Embryonic facial prominence (tissue), 1 donor: ENCODE results near the gene ARHGAP42.

Experiments
- DNase-seq: peaks from one replicate; pipeline ENCODE4 v3.0.0-alpha.2; 2016; ENCODE audit errors: extremely low spot score

Gene ARHGAP42

DNA sequence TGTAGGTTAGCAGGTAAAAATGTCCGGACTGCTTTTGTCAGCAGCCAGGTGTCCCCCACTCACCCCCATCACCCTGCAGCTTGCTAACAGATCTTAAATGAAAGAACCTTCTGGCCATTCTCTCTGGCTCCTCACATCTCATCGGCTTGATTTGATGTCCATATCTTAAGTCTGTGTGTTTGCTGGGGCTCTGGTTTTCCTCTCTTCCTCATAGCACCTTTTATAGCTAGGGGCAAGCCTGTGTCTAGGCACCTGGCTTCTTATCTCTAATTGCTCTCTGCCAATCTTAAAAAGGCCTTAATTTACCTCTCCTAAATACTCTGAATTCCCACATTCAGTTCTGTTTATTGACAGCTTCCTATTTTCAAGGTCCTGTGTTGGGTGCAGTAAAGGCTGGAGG is 72.0 kb downstream of the ARHGAP42 start:
- DNase-seq: no peak

DNA sequence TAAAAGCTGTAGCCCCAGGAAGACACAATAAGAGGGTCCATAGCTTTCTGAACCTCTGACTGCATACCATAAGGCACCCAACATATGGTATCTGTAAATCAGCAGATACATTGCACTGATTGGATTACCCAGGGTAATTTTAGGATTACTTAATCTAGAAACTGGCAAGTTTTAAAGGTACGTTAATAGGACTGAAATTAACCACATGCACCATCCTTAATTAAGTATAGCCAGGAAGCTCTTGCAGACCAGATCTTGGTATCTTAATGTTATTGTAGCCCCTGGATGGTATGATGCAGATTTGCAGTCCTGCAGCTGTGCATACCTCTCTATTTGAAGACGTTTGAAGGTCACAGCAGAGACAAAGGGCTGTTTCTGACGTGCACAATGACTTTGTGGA is 72.8 kb downstream of the ARHGAP42 start:
- DNase-seq: no peak

GRCh38 chr11:100760744-100761143 is 73.7 kb downstream of the ARHGAP42 start:
- no peak for DNase-seq

GRCh38 chr11:100761841-100762240 is 74.8 kb downstream of the ARHGAP42 start:
- no peak for DNase-seq

DNA sequence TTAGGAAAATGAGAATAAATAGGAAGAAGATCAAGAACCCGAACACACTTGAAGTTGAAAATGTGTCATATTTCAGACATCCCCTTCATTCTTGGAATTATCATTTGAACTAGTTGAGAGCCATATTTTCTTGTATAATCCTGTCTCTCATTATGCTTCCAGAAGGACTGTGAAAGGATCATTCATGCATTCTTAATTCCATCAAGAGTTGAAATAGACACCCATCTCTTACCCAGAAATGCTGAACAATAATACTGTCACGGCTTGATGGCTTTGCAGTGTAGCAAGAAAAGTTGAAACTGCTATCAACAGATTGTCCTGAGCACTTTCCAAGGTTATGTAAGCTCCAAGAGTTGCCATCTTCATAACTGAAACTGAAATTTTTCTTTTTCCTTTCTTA is 79.7 kb downstream of the ARHGAP42 start:
- no peak for DNase-seq

DNA sequence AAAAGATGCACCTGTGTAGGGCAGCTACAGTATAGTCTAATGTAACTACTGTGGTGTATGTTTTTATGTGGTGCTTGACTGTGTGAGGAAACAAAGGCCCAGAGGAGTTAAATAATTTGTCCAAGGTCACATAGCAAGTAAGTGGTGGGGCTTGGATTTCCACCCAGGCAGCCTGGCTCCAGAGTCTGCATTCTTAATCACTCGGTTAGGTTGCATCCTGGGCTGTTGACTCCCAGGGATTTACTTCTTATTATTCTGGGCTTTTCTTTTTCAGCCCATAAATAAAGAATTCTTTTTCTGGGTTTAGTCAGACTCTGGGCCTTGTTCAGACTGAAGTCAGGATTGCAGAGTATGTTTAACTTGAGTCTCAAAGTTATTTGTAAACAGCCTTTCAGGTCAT is 82.1 kb downstream of the ARHGAP42 start:
- no peak for DNase-seq

- DNase-seq: no peak
Observed at GRCh38 chr11:100769617-100770016, 82.5 kb downstream of the ARHGAP42 start.

GRCh38 chr11:100774132-100774531 is 87.0 kb downstream of the ARHGAP42 start:
- DNase-seq: no peak

- no peak for DNase-seq
Observed at GRCh38 chr11:100774859-100775258, 87.8 kb downstream of the ARHGAP42 start.

- no peak for DNase-seq
Observed at GRCh38 chr11:100776212-100776896, 89.3 kb downstream of the ARHGAP42 start.

- no peak for DNase-seq
Observed at GRCh38 chr11:100777103-100777502, 90.0 kb downstream of the ARHGAP42 start.

DNA sequence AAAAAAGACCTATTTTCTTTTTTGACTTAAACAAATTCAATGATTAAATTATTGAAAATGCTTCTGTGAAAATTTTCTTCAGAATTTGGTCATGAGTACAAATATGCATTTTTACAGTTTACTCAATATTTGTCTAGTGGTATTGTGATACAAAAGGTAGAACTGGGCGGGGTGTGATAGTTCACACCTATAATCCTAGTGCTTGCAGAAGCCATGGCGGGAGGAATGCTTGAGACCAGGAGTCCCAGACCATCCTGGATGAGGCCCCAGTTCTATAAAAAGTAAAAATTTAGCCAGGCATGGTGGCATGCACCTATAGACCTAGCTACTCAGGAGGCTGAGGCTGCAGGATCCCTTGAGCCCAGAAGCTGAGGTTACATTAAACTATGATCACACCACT is 90.6 kb downstream of the ARHGAP42 start:
- DNase-seq: no peak

GRCh38 chr11:100778166-100778785 is 91.2 kb downstream of the ARHGAP42 start:
- DNase-seq: no peak

GRCh38 chr11:100780470-100780869 is 93.4 kb downstream of the ARHGAP42 start:
- DNase-seq: no peak

DNA sequence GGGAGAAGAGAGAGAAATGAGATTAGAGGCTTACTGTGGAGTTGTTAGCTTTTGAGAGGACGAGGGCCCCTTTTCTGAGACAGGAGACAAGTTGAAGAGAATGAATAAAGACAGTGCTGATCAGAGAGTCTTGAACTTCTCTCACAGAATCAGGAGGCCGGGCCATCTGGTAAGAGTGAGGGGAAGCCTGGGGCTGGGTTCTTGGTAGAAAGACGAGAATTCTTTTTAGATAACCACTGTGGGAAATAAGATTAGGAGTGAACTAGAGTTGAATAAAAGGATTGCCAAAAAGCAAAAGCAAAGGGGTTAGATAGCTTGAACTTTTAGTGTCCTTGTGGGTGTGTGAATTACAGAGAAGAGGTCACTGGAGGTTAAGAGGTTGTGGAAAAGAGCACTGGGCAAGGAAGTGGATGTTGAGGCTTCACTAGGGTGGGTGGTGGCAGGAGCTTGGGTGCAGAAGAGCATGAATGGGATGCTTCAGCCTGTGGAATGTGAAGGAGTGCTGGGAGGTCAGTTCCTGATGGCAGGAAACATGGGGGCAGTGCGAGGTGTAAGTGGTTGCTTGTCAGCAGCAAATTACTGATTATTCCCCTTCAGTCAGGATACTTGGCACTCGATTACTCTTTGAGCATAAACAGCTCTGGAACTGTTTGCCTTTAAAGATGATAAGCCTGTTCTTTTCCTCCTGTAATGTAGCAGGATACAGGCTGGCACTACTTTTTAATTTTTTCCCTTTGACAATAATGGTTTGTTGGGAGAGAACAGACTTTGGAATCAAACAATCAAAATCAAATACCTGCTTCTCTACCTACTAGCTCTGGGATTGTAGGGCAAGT is 98.3 kb downstream of the ARHGAP42 start:
- no peak for DNase-seq

- no peak for DNase-seq
Observed at GRCh38 chr11:100788561-100789295, 101.6 kb downstream of the ARHGAP42 start.

DNA sequence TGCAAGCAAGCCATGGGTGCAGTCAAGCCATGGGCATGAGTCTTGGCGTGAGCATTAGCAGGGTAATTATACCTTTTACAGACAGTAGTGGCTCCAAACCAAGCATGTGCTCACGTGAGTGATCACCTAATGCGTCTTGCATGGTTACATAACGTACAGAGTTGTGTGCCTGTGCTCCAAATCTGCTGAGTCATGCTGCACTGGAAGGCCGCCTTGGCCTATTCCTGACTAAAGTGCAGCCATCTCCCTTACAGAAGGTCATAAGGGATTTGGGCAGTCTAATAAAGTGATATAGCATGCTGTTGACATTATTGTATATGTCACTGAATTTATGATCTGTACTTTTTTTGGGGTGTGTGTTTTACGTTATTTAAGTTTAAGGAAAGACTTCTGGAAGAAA is 102.4 kb downstream of the ARHGAP42 start:
- DNase-seq: no peak

GRCh38 chr11:100790073-100790472 is 103.0 kb downstream of the ARHGAP42 start:
- no peak for DNase-seq

DNA sequence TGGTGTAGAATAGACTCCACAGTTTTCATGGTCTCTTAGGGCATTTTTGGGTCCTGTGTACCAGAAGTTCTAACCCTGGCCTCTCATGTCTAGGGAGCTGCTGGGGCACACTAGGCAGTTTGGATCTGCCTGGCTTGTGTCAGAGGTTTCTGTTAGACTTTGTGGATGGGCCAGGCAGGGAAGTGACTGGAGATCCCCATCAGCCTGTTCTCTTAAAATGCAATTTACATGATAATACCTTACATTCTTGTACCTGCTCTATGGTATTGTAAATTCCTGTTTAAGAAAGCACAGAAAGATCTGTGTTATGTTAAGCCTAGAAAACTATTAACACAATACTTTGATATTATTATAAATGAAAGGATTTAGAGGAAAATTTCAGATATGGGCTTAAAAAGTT is 104.0 kb downstream of the ARHGAP42 start:
- DNase-seq: no peak

DNA sequence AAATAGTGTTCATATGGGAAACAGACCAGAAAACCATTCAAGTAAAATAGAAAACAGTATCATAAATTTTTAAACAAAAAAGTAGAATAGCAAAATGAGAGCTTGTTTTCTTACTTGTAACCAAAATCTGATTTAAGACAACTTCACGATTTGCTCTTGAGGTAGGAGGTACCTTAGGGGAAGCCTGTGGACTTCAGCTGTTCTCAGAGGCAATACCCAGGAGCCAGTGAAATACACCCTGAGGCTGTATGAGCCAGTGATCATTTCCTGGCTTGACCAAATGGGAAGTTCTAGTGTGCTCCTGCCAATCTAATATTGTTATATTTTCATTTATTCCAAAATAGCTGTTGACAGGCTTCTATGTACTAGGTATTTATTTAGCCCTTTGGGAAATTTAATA is 104.8 kb downstream of the ARHGAP42 start:
- DNase-seq: no peak

- no peak for DNase-seq
Observed at GRCh38 chr11:100793525-100793924, 106.4 kb downstream of the ARHGAP42 start.

- DNase-seq: no peak
Observed at GRCh38 chr11:100794446-100794845, 107.4 kb downstream of the ARHGAP42 start.
